ENCODE measurements around the gene KTN1.

The KTN1 gene

GRCh38 chr14:55588259-55588699 is 8.3 kb downstream of the KTN1 start:
- TF ChIP-seq, protein P1, sequence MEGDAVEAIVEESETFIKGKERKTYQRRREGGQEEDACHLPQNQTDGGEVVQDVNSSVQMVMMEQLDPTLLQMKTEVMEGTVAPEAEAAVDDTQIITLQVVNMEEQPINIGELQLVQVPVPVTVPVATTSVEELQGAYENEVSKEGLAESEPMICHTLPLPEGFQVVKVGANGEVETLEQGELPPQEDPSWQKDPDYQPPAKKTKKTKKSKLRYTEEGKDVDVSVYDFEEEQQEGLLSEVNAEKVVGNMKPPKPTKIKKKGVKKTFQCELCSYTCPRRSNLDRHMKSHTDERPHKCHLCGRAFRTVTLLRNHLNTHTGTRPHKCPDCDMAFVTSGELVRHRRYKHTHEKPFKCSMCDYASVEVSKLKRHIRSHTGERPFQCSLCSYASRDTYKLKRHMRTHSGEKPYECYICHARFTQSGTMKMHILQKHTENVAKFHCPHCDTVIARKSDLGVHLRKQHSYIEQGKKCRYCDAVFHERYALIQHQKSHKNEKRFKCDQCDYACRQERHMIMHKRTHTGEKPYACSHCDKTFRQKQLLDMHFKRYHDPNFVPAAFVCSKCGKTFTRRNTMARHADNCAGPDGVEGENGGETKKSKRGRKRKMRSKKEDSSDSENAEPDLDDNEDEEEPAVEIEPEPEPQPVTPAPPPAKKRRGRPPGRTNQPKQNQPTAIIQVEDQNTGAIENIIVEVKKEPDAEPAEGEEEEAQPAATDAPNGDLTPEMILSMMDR (IDR thresholded peaks at IDR 0.05), result no peak

DNA sequence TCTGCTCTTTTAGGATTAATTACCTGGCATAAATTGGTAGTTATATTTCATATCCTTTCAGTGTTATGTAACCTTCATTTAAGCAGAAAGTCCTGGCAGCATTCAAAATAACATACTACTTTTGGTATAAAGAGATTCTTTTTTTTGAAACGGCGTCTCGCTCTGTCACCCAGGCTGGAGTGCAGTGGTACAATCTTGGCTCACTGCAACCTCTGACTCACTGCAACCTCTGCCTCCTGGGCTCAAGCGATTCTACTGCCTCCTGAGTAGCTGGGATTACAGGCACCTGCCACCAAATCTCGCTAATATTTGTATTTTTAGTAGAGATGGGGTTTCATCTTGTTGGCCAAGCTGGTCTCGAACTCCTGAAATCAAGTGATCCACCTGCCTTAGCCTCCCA is 9.2 kb downstream of the KTN1 start:
- TF ChIP-seq, protein P1 (IDR thresholded peaks at IDR 0.05), result no peak

GRCh38 chr14:55592436-55592835 is 12.4 kb downstream of the KTN1 start:
- TF ChIP-seq, protein P1 (IDR thresholded peaks at IDR 0.05), result no peak

- TF ChIP-seq, protein P1 (IDR thresholded peaks at IDR 0.05), result no peak
These were observed 13.7 kb downstream of the KTN1 start for GRCh38 chr14:55593698-55594097.

GRCh38 chr14:55599250-55599879 is 19.4 kb downstream of the KTN1 start:
- TF ChIP-seq, protein P1 (IDR thresholded peaks at IDR 0.05), result no peak

GRCh38 chr14:55600784-55601561 is 21.0 kb downstream of the KTN1 start:
- TF ChIP-seq, protein P1 (IDR thresholded peaks at IDR 0.05), result no peak

GRCh38 chr14:55603401-55603953 is 23.5 kb downstream of the KTN1 start:
- TF ChIP-seq, protein P1 (IDR thresholded peaks at IDR 0.05), result no peak

Data from LNCAP (cell line).